BLaER1 (cell line): ENCODE measurements around the gene RTBDN.
"Not testable (repeated sequence)": the region's sequence is repeated elsewhere in the genome, so short reads cannot be mapped to it uniquely, and the experiment has no call there.

ENCODE experiments used
- H3K27ac ChIP-seq: shearing (Covaris generic); formaldehyde crosslinking; 2 replicates; pipeline ENCODE4 v1.8.1; 2022
- H3K27me3 ChIP-seq: shearing (Covaris generic); formaldehyde crosslinking; 2 replicates; pipeline ENCODE4 v1.8.1; 2022
- H3K36me3 ChIP-seq: shearing (Covaris generic); formaldehyde crosslinking; 2 replicates; pipeline ENCODE4 v1.8.1; 2022
- H3K4me1 ChIP-seq: shearing (Covaris generic); formaldehyde crosslinking; 2 replicates; pipeline ENCODE4 v1.8.1; 2022
- H3K4me2 ChIP-seq: shearing (Covaris generic); formaldehyde crosslinking; 2 replicates; pipeline ENCODE4 v1.8.1; 2022
- H3K4me3 ChIP-seq: shearing (Covaris generic); formaldehyde crosslinking; 2 replicates; pipeline ENCODE4 v1.8.1; 2022
- H3K9ac ChIP-seq: shearing (Covaris generic); formaldehyde crosslinking; 2 replicates; pipeline ENCODE4 v1.8.1; 2022
- H3K9me3 ChIP-seq: shearing (Covaris generic); formaldehyde crosslinking; 2 replicates; pipeline ENCODE4 v1.8.1; 2022
- H4K20me1 ChIP-seq: shearing (Covaris generic); formaldehyde crosslinking; 2 replicates; pipeline ENCODE4 v1.8.1; 2022
- Cebpa-rat ChIP-seq: shearing (Covaris generic); IDR thresholded peaks from 2 replicates; pipeline ENCODE4 v1.8.1; 2022

The RTBDN gene

DNA sequence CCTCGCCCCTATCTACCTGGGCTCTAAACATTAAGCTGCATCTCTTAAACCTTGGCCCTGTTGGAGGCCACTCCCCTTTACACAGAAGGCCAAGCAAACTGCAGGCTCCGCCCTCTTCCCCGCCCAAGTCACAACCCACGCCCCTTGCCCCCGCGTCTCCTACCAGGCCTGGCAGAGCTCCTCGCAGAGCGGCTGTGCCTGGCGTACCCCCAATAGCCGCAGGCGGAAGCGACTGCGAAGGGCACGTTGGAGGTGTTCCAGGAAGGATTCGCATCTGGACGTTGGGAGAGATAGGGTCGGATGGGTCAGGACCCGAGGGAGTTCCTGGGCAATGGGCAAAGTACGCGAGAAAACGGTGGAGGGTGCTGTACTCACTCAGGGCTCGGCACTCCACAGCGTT, 5.9 kb downstream of the RTBDN start:
- peaks cover 27% of the 10 kb centered on the region for H4K20me1 ChIP-seq
- no peaks in the 10 kb centered on the region for H3K36me3 ChIP-seq
- peaks cover 29% of the 10 kb centered on the region for H3K4me1 ChIP-seq
- H3K4me3 ChIP-seq, result no peak overlapping the region
- peaks cover 37% of the 10 kb centered on the region for H3K27me3 ChIP-seq
- no peak overlapping the region for H3K27ac ChIP-seq
- no peak overlapping the region for H3K9ac ChIP-seq
- TF ChIP-seq Cebpa-rat, result no peak
- no peaks in the 10 kb centered on the region for H3K9me3 ChIP-seq
- H3K4me2 ChIP-seq, result peak overlapping the region; percentile 61

DNA sequence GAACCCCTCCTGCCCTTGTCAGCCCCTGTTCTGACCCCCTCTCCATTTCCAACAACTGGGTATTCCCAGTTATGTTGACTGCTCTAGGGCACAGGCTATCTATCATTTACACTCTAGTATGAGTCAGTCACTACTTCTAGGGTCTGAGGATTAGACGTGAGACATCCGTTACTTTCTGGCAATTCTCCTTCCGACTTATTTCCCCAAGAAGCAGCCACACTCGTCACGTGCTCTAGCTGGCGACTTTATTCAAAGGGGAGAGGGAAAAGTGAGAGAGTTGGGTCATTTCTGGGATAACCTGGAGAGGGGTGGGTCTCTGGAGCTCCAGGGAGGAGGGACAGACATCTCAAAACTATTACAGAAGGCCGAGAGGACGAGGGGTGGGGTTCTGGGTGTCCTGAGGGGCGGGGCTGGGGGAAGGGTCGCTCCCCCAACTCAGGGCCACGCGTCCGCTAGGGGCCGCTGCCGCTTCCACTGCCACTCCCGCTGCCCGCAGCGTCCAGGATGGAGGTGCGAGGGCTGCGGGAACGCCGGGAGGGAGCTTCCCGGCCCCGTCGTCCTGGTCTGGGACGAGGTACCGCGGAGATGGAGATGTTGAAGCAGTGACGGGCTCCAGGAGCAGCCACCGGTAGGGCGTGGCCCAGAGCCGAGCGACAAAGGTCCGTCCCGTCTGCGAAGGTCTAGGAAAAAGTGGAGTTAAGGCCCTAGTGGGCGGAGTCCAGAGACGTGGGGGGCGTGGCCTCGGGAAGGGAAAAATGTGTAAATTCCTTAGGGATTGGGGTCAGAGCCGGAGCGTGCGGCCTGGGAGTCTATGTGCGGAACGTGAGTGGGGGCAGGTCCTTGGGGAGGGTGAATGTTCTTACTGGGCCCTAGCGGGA, 8.9 kb downstream of the RTBDN start:
- Histone ChIP-seq H3K4me3 (no peak overlapping the region), H3K9me3 (no peaks in the 10 kb centered on the region), H3K27ac (no peak overlapping the region), H3K36me3 (no peaks in the 10 kb centered on the region), H4K20me1 (peaks cover 11% of the 10 kb centered on the region; the same call in 1 of the 2 replicates), H3K27me3 (peaks cover 15% of the 10 kb centered on the region), H3K4me1 (peaks cover 18% of the 10 kb centered on the region), H3K4me2 (peak overlapping the region; percentile 37; the same call in 1 of the 2 replicates), H3K9ac (no peak overlapping the region)
- no peak for TF ChIP-seq Cebpa-rat

DNA sequence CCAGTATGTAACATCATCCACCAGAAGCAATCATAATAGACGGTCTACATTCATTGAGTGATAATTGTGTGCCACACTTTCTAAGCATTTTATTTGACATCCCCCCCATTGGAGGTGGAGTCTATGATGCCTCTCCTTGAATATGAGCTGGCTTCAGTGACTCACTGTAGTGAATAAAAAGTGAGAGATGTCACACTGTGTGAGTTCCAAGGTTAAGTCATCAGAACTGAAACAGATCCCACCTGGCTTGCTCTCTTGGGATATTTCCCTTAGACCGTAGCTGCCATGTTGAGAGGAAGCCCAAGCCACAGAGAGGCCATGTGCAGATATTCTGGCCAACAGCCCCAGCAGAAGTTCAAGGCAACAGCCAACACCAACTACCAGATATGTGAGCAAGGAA, 12.6 kb downstream of the RTBDN start:
- no peak overlapping the region for H3K9ac ChIP-seq
- peaks cover 8% of the 10 kb centered on the region; the same call in 1 of the 2 replicates for H3K36me3 ChIP-seq
- H3K4me2 ChIP-seq, result no peak overlapping the region
- TF ChIP-seq Cebpa-rat, result no peak
- H3K27ac ChIP-seq, result no peak overlapping the region
- peaks cover 6% of the 10 kb centered on the region for H3K4me1 ChIP-seq
- H4K20me1 ChIP-seq, result no peaks in the 10 kb centered on the region
- H3K9me3 ChIP-seq, result no peaks in the 10 kb centered on the region
- H3K27me3 ChIP-seq, result no peaks in the 10 kb centered on the region
- H3K4me3 ChIP-seq, result no peak overlapping the region

DNA sequence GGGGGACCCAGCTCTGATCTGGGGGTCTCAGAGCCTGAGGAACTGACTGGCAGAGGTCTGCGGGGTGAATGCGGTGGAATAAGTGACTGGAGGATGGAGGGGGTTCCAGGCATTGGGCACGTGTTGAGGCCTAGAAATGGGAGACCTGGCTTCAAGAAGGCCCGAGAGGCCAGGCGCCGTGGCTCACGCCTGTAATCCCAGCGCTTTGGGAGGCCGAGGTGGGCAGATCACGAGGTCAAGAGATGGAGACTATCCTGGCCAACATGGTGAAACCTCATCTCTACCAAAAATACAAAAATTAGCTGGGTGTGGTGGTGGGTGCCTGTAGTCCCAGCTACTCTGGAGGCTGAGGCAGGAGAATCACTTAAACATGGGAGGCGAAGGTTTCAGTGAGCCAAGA, 16.6 kb downstream of the RTBDN start:
- H3K27me3 ChIP-seq, H4K20me1 ChIP-seq, H3K4me2 ChIP-seq, H3K4me1 ChIP-seq, H3K4me3 ChIP-seq, H3K9me3 ChIP-seq, H3K27ac ChIP-seq, H3K9ac ChIP-seq: not testable (repeated sequence)
- H3K36me3 ChIP-seq, result peaks cover 46% of the 10 kb centered on the region

DNA sequence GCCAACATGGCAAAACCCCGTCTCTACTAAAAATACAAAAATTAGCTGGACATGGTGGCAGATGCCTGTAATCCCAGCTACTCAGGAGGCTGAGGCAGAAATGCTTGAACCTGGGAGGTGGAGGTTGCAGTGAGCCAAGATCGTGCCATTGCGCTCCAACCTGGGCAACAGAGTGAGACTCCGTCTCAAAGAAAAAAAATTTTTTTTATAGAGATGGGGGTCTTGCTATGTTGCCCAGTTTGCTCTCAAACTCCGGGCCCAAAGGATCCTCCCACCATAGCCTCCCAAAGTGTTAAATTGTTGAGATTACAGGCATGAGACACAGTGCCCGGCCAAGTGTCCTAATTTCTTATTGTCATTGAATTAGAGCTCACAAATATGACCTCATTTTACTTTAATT, 17.2 kb downstream of the RTBDN start:
- H3K27me3 ChIP-seq, H3K4me2 ChIP-seq: not testable (repeated sequence)

DNA sequence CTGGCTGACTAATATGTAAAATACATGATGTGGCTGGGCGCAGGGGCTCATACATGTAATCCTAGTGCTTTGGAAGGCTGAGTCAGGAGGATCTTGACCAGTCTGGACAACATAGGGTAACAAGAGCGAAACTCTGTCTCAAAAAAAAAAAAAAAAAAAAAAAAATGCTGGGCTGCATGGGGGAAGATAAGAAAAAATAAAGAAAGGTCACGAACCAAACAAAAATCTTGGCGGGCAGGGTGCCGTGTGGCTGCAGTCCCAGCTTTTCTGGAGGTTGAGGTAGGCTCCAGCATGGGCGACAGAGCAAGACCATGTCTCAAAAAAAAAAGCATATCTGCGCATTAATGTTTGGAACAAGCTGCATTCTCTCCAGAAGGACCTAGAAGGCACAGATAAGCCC, 19.3 kb downstream of the RTBDN start:
- Histone ChIP-seq H3K9me3 (no peaks in the 10 kb centered on the region), H3K36me3 (peaks cover 74% of the 10 kb centered on the region), H3K9ac (no peak overlapping the region), H3K4me3 (no peak overlapping the region), H3K27ac (no peak overlapping the region), H4K20me1 (no peaks in the 10 kb centered on the region), H3K4me1 (no peaks in the 10 kb centered on the region), H3K4me2 (no peak overlapping the region), H3K27me3 (no peaks in the 10 kb centered on the region)
- TF ChIP-seq Cebpa-rat, result no peak

More for the DNA sequence above, 17.2 kb downstream of the RTBDN start:
- H3K36me3 ChIP-seq, result peaks cover 53% of the 10 kb centered on the region
- not testable (repeated sequence) for H3K4me3 ChIP-seq, H3K9ac ChIP-seq, H3K27ac ChIP-seq, H3K9me3 ChIP-seq, H4K20me1 ChIP-seq, H3K4me1 ChIP-seq

DNA sequence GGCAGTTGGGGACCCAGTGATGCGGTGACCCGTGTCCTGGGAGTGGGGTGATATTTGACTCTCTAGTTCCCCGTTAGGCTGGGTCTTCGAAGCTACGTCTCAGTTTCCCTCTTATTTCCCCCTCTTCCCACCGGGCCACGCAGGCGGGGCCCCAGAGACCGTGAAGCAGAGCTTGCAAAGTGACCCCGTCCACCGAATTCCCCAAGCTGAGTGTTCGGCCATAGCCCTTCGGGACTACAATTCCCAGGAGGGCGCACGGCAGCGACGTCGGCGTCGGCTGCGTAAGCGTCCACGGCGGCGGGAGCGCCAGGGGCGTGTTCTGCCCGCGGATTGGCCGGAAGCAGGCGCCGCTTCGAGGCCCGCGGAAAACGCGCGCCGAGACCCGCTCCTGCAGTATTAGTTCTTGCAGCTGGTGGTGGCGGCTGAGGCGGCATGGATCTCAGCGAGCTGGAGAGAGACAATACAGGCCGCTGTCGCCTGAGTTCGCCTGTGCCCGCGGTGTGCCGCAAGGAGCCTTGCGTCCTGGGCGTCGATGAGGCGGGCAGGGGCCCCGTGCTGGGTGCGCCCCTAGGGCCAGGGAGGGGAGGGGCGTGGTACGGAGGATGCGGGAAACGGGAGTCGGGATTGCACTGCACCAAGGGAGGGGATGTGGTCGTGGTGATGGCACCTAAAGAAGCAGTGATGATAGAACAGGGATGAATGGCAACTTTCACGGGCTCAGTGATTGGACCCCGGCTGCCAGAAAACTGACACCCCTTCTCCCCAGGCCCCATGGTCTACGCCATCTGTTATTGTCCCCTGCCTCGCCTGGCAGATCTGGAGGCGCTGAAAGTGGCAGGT, 27.9 kb downstream of the RTBDN start, which contains the start of gene RNASEH2A:
RNASEH2A (plus strand) TSS at position 343 of the 840 bp plus-strand sequence; CDS start at position 433, 90 bp downstream.
- peak within 1 kb of the TSS; percentile 96 for H3K4me2 ChIP-seq
- peaks cover 43% of the 10 kb centered on the region for H3K36me3 ChIP-seq
- peak within 1 kb of the TSS; percentile 81 for H3K27ac ChIP-seq
- peak within 1 kb of the TSS; percentile 87 for H3K9ac ChIP-seq
- no peaks in the 10 kb centered on the region for H3K27me3 ChIP-seq
- H3K4me1 ChIP-seq, result peaks cover 44% of the 10 kb centered on the region
- no peaks in the 10 kb centered on the region for H3K9me3 ChIP-seq
- H3K4me3 ChIP-seq, result peak within 1 kb of the TSS; percentile 78
- no peaks in the 10 kb centered on the region for H4K20me1 ChIP-seq
- no peak for TF ChIP-seq Cebpa-rat

DNA sequence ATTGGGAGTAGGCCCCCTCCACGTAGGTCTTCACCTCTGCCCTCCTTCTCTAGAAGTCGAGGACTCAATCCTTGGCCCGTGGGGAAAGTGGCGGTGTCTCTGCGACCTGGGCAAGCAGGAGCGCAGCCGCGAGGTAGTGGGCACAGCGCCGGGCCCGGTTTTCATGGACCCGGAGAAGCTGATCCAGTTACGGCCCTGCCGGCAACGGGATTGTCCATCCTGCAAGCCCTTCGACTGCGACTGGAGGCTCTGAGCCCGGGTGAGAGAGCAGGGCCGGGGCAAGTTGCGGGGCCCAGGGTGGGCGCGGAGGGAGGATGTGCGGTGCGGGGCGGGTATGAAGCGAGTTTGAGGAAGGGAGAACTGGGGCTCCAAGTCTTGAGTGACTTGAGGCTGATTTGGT, 30.3 kb downstream of the RTBDN start:
- Histone ChIP-seq H3K9me3 (no peaks in the 10 kb centered on the region), H3K4me3 (no peak overlapping the region), H3K4me1 (peaks cover 59% of the 10 kb centered on the region), H3K27ac (no peak overlapping the region), H3K36me3 (peaks cover 35% of the 10 kb centered on the region), H3K27me3 (no peaks in the 10 kb centered on the region), H3K9ac (no peak overlapping the region), H4K20me1 (peaks cover 15% of the 10 kb centered on the region), H3K4me2 (0 out of 2 replicates have a peak overlapping the region, but pooled peaks have one; percentile 14)
- no peak for TF ChIP-seq Cebpa-rat

DNA sequence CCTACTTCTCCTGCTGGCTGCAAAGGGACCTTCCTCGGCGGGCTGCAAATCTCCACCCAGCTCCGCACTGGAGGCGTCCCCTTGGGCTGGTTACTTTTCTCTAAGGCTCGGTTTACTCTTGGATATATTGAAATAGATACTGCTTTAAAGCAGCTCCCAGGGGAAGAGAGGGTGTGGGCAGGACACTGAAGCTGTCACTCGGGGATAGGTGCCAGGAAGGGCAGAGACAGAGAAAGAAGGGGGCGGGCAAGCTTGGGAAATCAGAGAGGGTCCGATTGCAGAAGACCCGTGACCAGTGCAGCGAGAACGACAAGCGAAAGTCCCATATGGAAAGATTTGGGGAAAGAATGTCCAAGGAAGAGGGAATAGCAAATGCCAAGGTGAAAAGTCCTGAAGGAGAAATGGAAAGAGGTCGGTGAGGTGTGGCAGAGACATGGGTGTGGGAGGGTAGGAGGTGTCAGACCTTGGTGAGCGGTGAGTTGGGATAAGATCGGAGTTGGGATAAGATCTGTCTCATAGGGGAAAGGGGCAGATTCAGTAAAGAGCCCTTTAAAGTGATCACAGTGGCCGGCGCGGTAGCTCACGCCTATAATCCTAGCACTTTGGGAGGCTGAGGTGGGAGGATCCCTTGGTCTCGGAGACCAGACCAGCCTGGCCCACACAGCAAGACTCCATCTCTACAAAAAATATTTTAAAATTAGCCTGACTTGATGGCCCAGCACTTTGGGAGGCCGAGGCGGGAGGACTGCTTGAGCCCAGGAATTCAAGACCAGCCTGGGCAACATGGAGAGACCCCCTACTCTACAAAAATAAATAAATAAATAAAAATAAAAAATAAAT, 31.9 kb downstream of the RTBDN start:
- Histone ChIP-seq H3K27ac (peak overlapping the region; percentile 92), H3K9ac (peak overlapping the region; percentile 97), H3K9me3 (no peaks in the 10 kb centered on the region), H3K4me1 (peaks cover 59% of the 10 kb centered on the region), H3K4me3 (peak overlapping the region; percentile 90), H3K36me3 (peaks cover 35% of the 10 kb centered on the region), H3K27me3 (no peaks in the 10 kb centered on the region), H3K4me2 (peak overlapping the region; percentile 87), H4K20me1 (peaks cover 15% of the 10 kb centered on the region)
- TF ChIP-seq Cebpa-rat, result no peak
